Small intestine (tissue), 7 donors: Measurements from ENCODE around the gene TOM1. TPM values are rescaled to one million over a fixed set of nuclear protein-coding genes. Genes with fewer than 3 reads are reported as not detected.

ENCODE experiments used
- DNase-seq, 2 donors: peaks; one replicate each; pipeline versions ENCODE4 v3.0.0 to v3.0.0-alpha.2; 2013
- FAIRE-seq: peaks from 2 replicates; lab custom pipeline; 2012; peaks lifted over from hg19 to GRCh38; lab: Jason Lieb, UNC
- H3K27ac ChIP-seq, 3 donors: one replicate each; pipeline ENCODE4 v1.5.1; 2013; ENCODE audit warnings: low read length in 2 of 3, mild to moderate bottlenecking in 2 of 3, control low read depth in 1 of 3, inconsistent platforms in 1 of 3, low read depth in 1 of 3, moderate library complexity in 1 of 3
- H3K27me3 ChIP-seq, 3 donors: one replicate each; pipeline ENCODE4 v1.6.1; 2013; ENCODE audit warnings: low read length in 3 of 3, inconsistent platforms in 1 of 3; ENCODE audit not compliant: control insufficient read depth in 3 of 3, insufficient read depth in 3 of 3
- H3K36me3 ChIP-seq, 3 donors: one replicate each; pipeline ENCODE4 v1.6.1; 2013; ENCODE audit warnings: low read length in 3 of 3, inconsistent platforms in 1 of 3, low read depth in 1 of 3, mild to moderate bottlenecking in 1 of 3, moderate library complexity in 1 of 3; ENCODE audit not compliant: control insufficient read depth in 3 of 3, insufficient read depth in 2 of 3
- H3K4me1 ChIP-seq, 3 donors: one replicate each; pipeline ENCODE4 v1.6.1; 2013; ENCODE audit warnings: low read length in 2 of 3, inconsistent platforms in 1 of 3, low read depth in 1 of 3, mild to moderate bottlenecking in 1 of 3, moderate library complexity in 1 of 3; ENCODE audit not compliant: control insufficient read depth in 3 of 3, insufficient read depth in 2 of 3
- H3K4me3 ChIP-seq, 3 donors: one replicate each; pipeline ENCODE4 v1.5.1; 2013; ENCODE audit warnings: low read length in 3 of 3, control low read depth in 1 of 3, inconsistent platforms in 1 of 3, low read depth in 1 of 3, mild to moderate bottlenecking in 1 of 3, moderate library complexity in 1 of 3
- H3K9me3 ChIP-seq, 2 donors: one replicate each; pipeline ENCODE4 v1.6.1; 2013; ENCODE audit warnings: low read depth in 1 of 2, low read length in 1 of 2; ENCODE audit not compliant: control insufficient read depth in 2 of 2, insufficient read depth in 1 of 2
- WGBS, 3 donors: extraction: QIAGEN DNeasy Blood & Tissue Kit; methylation state at CpG; one replicate each; pipeline ENCODE4 v1.1.7; 2013; 5-methylcytosine and 5-hydroxymethylcytosine counted together
- polyA plus RNA-seq, 4 donors: library from polyadenylated mRNA; stranded (reverse) in 3 of 4; unstranded in 1 of 4; fragments of 200-250 nt in 3 of 4; fragments of 120-200 nt in 1 of 4; gene quantifications; one replicate each; pipeline versions ENCODE4 v1.2.1 to v1.2.3, GENCODE V29; 2013
- donor health status: healthy with polysubstance abuse.
- donor health status: control.
- donor health status: control.
- donor health status: Bipolar disorder and iron deficiency.
- donor health status: healthy.

TOM1 gene
- polyA plus RNA-seq, 4 donors = 46.6 to 112 (median 91.0) TPM

GRCh38 chr22:35296051-35296450 lies 3.6 kb upstream of the TOM1 start:
- no peaks in the 10 kb centered on the region for H3K27me3 ChIP-seq
- no peak overlapping the region for H3K4me3 ChIP-seq
- no peaks in the 10 kb centered on the region for H3K9me3 ChIP-seq
- H3K36me3 ChIP-seq = peaks cover 0 to 11% (median 7%) of the 10 kb centered on the region in 3 donors
- DNase-seq (peak; percentile 62 to 73), FAIRE-seq (no peak)
- H3K27ac ChIP-seq = peak overlapping the region in 2 of 3 donors; percentile 25 to 67
- peaks cover 2 to 12% (median 4%) of the 10 kb centered on the region in 3 donors for H3K4me1 ChIP-seq

GRCh38 chr22:35299217-35299672 lies 449 bp upstream of the TOM1 start:
- FAIRE-seq = no peak
- Histone ChIP-seq H3K9me3 (no peaks in the 10 kb centered on the region), H3K4me1 (peaks cover 3 to 16% (median 4%) of the 10 kb centered on the region in 3 donors), H3K4me3 (peak overlapping the region in 2 of 3 donors; percentile 73 to 87), H3K36me3 (peaks cover 0 to 16% (median 0%) of the 10 kb centered on the region in 3 donors), H3K27me3 (no peaks in the 10 kb centered on the region), H3K27ac (peak overlapping the region; percentile 93 to 97 (median 96))
- 9 to 10% (median 10%) methylated on average over 12 to 13 of the region's 13 CpGs for WGBS, 3 donors
- no peak for DNase-seq

DNA sequence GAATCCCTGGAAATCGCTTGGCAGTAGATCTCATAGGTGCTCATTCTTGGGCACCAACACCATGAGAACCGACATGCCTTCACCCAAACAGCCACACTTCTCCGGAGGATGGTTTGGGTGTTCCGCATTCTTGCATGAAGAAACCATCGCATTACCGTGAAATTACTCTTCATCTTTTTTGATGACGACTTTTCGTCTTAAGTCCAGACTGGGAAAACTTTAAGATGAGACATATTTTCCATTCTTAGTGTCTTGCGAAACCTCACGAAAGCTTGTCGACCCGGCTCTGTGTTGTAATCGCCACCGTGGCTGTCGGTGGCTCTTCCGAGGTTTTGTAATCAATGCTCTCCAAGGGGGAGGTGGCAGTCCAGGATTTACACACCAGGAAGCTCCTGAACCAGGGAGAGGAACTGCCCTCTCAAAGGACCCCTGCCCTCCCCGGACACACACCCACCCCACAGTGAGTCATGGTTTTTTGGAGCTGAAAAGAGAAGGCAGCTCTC lies 1.7 kb downstream of the TOM1 start:
- no peaks in the 10 kb centered on the region for H3K27me3 ChIP-seq
- no peak for FAIRE-seq
- peak overlapping the region in 2 of 3 donors; percentile 96 to 97 for H3K27ac ChIP-seq
- peaks cover 0 to 30% (median 2%) of the 10 kb centered on the region in 3 donors for H3K36me3 ChIP-seq
- 64 to 84% (median 75%) methylated on average over 17 of the region's 17 CpGs for WGBS, 3 donors
- H3K9me3 ChIP-seq = no peaks in the 10 kb centered on the region
- H3K4me3 ChIP-seq = no peak overlapping the region
- peak in 1 of 2 donors; percentile 77 for DNase-seq
- peaks cover 3 to 14% (median 7%) of the 10 kb centered on the region in 3 donors for H3K4me1 ChIP-seq

DNA sequence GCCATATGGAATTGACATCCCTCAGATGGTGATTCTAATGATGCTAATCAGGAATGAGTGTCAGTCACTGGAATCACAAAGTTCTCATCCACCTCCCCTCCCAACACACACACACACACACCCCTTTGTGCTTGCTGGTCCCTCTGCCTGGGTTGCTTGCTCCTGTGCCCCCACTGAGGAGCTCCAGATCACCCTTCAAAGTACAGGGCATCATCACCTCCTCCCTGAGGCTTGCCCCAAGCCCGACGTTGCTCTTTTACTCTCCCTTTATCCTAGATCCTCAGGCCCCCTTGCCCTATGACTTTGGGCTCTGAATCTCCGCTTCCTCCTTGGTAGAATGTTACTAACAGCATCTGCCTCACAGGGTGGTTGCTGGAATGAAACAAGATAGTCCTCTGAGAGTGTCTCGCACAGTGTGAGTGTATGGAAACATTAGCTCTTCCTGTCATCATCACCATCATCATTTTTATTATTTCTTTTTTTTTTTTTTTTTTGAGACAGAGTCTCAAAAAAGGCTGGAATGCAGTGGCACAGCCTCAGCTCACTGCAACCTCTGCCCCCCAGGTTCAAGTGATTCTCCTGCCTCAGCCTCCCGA lies 3.4 kb downstream of the TOM1 start:
- H3K4me1 ChIP-seq = peaks cover 8 to 12% (median 11%) of the 10 kb centered on the region in 3 donors
- no peak for DNase-seq
- H3K27ac ChIP-seq = no peak overlapping the region

GRCh38 chr22:35305525-35306070 lies 5.9 kb downstream of the TOM1 start:
- Histone ChIP-seq H3K4me3 (no peak overlapping the region), H3K27me3 (no peaks in the 10 kb centered on the region), H3K36me3 (peaks cover 0 to 39% (median 2%) of the 10 kb centered on the region in 3 donors), H3K27ac (no peak overlapping the region), H3K9me3 (no peaks in the 10 kb centered on the region), H3K4me1 (peaks cover 7 to 11% (median 9%) of the 10 kb centered on the region in 3 donors)
- FAIRE-seq (no peak), DNase-seq (no peak)
- 87 to 95% (median 88%) methylated on average over 8 of the region's 8 CpGs for WGBS, 3 donors

More for the DNA sequence above, 3.4 kb downstream of the TOM1 start:
- no peaks in the 10 kb centered on the region for H3K9me3 ChIP-seq
- no peak overlapping the region for H3K4me3 ChIP-seq
- FAIRE-seq = no peak
- H3K27me3 ChIP-seq = no peaks in the 10 kb centered on the region
- 87 to 94% (median 93%) methylated on average over 5 of the region's 5 CpGs for WGBS, 3 donors
- H3K36me3 ChIP-seq = peaks cover 0 to 31% (median 2%) of the 10 kb centered on the region in 3 donors

GRCh38 chr22:35306350-35306967 lies 6.8 kb downstream of the TOM1 start:
- Histone ChIP-seq H3K27ac (peak overlapping the region in 1 of 3 donors; percentile 32), H3K9me3 (peaks cover 0 to 1% of the 10 kb centered on the region in 2 donors)

DNA sequence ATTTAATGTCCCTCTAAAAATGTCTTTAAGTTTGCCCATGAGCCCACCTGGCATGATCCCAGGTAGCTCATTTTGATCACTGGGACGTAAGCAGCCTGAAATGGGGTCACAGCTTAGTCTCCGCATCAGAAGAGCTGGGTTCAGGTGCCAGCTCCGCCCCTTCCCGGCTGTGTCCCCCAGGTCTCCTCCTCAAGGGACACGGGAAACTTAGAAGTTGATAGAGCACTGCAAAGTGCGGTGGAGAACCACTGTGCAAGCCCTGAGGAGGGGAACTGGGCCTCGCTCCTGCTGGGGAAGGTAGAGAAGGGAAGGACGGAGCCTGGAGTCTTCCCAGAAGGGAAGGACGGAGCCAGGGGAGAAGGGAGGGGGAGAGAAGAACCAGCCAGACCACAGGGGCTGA lies 7.7 kb downstream of the TOM1 start:
- H3K4me3 ChIP-seq = no peak overlapping the region
- DNase-seq (no peak), FAIRE-seq (no peak)
- no peak overlapping the region for H3K27ac ChIP-seq
- WGBS, 3 donors = 88 to 90% (median 89%) methylated on average over 9 of the region's 9 CpGs
- peaks cover 0 to 6% of the 10 kb centered on the region in 2 donors for H3K9me3 ChIP-seq
- H3K27me3 ChIP-seq = no peaks in the 10 kb centered on the region
- peaks cover 8 to 17% (median 11%) of the 10 kb centered on the region in 3 donors for H3K4me1 ChIP-seq
- H3K36me3 ChIP-seq = peaks cover 0 to 45% (median 2%) of the 10 kb centered on the region in 3 donors

More at GRCh38 chr22:35306350-35306967, 6.8 kb downstream of the TOM1 start:
- Histone ChIP-seq H3K4me1 (peaks cover 7 to 14% (median 11%) of the 10 kb centered on the region in 3 donors), H3K36me3 (peaks cover 0 to 44% (median 2%) of the 10 kb centered on the region in 3 donors), H3K27me3 (no peaks in the 10 kb centered on the region), H3K4me3 (no peak overlapping the region)
- FAIRE-seq (no peak), DNase-seq (no peak)
- 47 to 50% (median 49%) methylated on average over 4 of the region's 4 CpGs for WGBS, 3 donors

DNA sequence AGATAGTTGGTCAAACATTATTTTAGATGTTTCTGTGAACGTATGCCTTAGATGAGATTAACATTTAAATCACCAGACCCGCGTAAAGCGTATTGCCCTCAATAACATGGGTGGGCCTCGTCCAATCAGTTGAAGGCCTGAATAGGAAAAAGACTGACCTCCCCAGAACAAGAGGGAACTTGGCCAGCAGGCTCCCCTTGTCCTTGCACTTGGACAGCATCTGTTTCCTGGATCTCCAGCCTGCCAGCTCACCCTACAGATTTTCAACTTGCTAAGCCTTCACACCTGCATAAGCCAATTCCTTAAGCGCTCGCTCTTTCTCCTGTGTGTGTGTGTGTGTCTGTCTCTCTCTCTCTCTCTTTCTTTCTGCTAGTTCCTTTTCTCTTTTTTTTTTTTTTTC lies 8.2 kb downstream of the TOM1 start:
- WGBS, 3 donors = 90 to 93% (median 91%) methylated on average over 7 of the region's 7 CpGs
- peaks cover 10 to 23% (median 11%) of the 10 kb centered on the region in 3 donors for H3K4me1 ChIP-seq
- H3K27me3 ChIP-seq = no peaks in the 10 kb centered on the region
- H3K27ac ChIP-seq = no peak overlapping the region
- peaks cover 0 to 43% (median 2%) of the 10 kb centered on the region in 3 donors for H3K36me3 ChIP-seq
- peaks cover 0 to 6% of the 10 kb centered on the region in 2 donors for H3K9me3 ChIP-seq
- no peak overlapping the region for H3K4me3 ChIP-seq
- FAIRE-seq (no peak), DNase-seq (no peak)
